ENCODE data around the gene FBXL17. TPM values are rescaled to one million over a fixed set of nuclear protein-coding genes. Genes with fewer than 3 reads are reported as not detected.

FBXL17 gene
- total RNA-seq, 1 experiment from 2014 or later, result 3.5 TPM

DNA sequence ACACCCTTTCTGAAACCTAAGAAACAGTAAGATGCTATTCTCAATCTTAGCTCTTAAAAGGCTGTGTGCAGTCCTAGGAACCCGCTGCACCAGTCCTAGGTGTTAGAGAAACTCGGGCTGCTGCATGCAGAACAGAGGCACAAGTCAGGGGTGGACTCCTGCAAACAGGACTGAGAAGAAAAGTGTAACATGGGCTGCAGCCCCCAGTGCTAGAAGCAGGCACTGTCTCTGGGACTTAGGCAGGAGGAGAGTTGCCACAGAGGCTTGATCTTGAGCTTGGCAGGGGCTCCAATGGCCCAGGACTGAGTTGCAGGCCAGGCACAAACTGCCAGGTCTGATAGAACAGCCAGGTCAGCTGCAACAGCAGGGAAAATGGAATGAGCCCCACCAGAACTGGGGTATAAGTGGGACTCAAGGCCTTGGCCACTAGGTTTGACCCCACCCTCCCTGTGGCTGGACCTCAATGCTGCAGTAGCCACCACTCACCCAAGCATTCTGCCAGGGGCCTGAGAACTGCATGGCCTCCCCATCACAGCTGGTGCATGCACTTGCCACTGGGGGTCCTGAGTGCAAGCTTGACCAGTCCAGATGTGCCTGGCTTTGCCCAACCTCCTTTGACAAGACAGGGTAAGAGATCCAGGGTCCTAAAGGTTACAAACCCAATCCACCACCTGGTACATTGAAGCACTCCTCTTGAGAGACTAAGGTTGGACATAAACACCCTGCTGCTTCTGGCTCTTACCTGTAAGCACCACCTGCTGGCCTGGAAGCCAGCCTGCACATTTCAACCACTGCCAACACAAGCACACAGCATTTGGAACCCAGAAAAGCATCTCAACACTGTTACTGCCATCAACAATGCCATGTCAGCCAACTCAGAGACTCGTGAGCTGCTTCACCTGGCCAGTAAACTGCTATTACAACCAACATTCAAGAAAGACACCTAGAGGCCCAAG, 103.3 kb downstream of the FBXL17 start:
- Mint-ChIP-seq H3K27me3 (ENCODE audit: low read depth) (no peaks in the 10 kb centered on the region; the same call in 1 of the 2 replicates), H3K4me1 (peaks cover 13% of the 10 kb centered on the region), H3K36me3 (no peaks in the 10 kb centered on the region), H3K9me3 (peaks cover 3% of the 10 kb centered on the region), H3K4me3 (no peak overlapping the region), H3K27ac (no peak overlapping the region)
- TF ChIP-seq, protein P1, sequence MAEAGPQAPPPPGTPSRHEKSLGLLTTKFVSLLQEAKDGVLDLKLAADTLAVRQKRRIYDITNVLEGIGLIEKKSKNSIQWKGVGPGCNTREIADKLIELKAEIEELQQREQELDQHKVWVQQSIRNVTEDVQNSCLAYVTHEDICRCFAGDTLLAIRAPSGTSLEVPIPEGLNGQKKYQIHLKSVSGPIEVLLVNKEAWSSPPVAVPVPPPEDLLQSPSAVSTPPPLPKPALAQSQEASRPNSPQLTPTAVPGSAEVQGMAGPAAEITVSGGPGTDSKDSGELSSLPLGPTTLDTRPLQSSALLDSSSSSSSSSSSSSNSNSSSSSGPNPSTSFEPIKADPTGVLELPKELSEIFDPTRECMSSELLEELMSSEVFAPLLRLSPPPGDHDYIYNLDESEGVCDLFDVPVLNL (CRISPR knock-in tag; IDR thresholded peaks at IDR 0.05; ENCODE audit: borderline replicate concordance, low read depth), result no peak
- peak; percentile 89 for ATAC-seq
- peak; percentile 17 for DNase-seq (ENCODE audit: low spot score)
- CTCF ChIA-PET, result interaction anchor here (2.1 kb wide), 1 partner anchor 18 kb away, joined by 7 read pairs; no protein-coding TSS in a partner anchor
- POLR2A ChIA-PET, result no interaction called here

DNA sequence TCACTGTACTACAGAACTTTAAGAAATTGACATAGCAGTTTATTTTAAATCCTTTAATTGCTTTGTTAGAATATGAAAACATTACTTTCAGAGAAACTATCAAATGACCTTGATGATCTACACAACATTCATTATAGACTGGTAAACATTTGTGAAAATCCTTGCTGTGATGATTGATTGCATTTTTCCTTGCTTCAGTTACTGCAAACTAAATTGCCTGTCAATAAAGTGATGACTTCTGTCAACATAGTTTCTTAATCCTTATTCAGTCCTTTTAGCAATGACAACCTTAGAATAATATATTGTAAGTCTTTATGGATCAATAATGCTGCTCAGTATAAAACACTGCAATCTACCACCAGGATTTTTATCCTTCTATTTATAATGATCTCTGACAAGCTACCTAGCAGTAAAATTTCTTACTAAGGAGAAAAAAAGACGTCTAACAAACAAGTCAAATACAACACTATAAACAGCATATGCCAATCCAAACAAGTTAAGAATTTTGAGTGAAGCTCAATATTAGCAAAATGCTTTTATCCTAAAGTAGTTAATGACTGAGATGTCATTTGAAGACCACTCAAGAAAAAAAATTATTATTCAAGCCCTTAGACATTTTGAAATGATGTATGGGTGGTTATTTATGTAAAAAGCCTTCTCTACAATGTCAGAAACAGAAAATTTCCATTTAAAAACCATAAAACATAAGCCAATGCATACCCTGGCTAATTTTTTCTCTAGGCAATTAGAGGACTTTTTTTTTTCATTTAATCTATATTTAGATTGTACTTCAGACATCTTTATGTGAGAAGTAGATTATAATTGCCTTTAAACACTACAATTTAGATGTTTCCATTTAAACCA, 105.5 kb downstream of the FBXL17 start:
- H3K4me1 Mint-ChIP-seq, result peaks cover 13% of the 10 kb centered on the region
- ATAC-seq, result no peak

More for the DNA sequence above, 105.5 kb downstream of the FBXL17 start:
- Mint-ChIP-seq H3K27me3 (ENCODE audit: low read depth) (no peaks in the 10 kb centered on the region; the same call in 1 of the 2 replicates), H3K36me3 (no peaks in the 10 kb centered on the region), H3K4me3 (no peak overlapping the region), H3K9me3 (peaks cover 3% of the 10 kb centered on the region), H3K27ac (no peak overlapping the region)
- POLR2A ChIA-PET, result no interaction called here
- TF ChIP-seq, protein P1 (CRISPR knock-in tag; IDR thresholded peaks at IDR 0.05; ENCODE audit: borderline replicate concordance, low read depth), result no peak
- no peak for TF ChIP-seq CREB1 (CRISPR knock-in tag; IDR thresholded peaks at IDR 0.05)
- TF ChIP-seq ZNF671 (CRISPR knock-in tag; IDR thresholded peaks at IDR 0.05), result no peak
- no peak for TF ChIP-seq ZNF232 (CRISPR knock-in tag; IDR thresholded peaks at IDR 0.05)
- no peak for TF ChIP-seq SP1 (CRISPR knock-in tag; conservative IDR thresholded peaks at IDR 0.05)
- TF ChIP-seq, protein P2, sequence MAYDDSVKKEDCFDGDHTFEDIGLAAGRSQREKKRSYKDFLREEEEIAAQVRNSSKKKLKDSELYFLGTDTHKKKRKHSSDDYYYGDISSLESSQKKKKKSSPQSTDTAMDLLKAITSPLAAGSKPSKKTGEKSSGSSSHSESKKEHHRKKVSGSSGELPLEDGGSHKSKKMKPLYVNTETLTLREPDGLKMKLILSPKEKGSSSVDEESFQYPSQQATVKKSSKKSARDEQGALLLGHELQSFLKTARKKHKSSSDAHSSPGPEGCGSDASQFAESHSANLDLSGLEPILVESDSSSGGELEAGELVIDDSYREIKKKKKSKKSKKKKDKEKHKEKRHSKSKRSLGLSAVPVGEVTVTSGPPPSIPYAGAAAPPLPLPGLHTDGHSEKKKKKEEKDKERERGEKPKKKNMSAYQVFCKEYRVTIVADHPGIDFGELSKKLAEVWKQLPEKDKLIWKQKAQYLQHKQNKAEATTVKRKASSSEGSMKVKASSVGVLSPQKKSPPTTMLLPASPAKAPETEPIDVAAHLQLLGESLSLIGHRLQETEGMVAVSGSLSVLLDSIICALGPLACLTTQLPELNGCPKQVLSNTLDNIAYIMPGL (CRISPR knock-in tag; IDR thresholded peaks at IDR 0.05), result no peak
- TF ChIP-seq IRF2 (CRISPR knock-in tag; IDR thresholded peaks at IDR 0.05; ENCODE audit: borderline replicate concordance, low read depth), result no peak
- TF ChIP-seq, protein P3, sequence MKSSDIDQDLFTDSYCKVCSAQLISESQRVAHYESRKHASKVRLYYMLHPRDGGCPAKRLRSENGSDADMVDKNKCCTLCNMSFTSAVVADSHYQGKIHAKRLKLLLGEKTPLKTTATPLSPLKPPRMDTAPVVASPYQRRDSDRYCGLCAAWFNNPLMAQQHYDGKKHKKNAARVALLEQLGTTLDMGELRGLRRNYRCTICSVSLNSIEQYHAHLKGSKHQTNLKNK (CRISPR knock-in tag; IDR thresholded peaks at IDR 0.05), result no peak
- TF ChIP-seq, protein P4, sequence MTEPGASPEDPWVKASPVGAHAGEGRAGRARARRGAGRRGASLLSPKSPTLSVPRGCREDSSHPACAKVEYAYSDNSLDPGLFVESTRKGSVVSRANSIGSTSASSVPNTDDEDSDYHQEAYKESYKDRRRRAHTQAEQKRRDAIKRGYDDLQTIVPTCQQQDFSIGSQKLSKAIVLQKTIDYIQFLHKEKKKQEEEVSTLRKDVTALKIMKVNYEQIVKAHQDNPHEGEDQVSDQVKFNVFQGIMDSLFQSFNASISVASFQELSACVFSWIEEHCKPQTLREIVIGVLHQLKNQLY (CRISPR knock-in tag; IDR thresholded peaks at IDR 0.05), result no peak
- TF ChIP-seq, protein P5, sequence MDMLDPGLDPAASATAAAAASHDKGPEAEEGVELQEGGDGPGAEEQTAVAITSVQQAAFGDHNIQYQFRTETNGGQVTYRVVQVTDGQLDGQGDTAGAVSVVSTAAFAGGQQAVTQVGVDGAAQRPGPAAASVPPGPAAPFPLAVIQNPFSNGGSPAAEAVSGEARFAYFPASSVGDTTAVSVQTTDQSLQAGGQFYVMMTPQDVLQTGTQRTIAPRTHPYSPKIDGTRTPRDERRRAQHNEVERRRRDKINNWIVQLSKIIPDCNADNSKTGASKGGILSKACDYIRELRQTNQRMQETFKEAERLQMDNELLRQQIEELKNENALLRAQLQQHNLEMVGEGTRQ (CRISPR knock-in tag; IDR thresholded peaks at IDR 0.05), result no peak
- TF ChIP-seq, protein P6, sequence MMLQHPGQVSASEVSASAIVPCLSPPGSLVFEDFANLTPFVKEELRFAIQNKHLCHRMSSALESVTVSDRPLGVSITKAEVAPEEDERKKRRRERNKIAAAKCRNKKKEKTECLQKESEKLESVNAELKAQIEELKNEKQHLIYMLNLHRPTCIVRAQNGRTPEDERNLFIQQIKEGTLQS (CRISPR knock-in tag; conservative IDR thresholded peaks at IDR 0.05), result no peak
- TF ChIP-seq, protein P7, sequence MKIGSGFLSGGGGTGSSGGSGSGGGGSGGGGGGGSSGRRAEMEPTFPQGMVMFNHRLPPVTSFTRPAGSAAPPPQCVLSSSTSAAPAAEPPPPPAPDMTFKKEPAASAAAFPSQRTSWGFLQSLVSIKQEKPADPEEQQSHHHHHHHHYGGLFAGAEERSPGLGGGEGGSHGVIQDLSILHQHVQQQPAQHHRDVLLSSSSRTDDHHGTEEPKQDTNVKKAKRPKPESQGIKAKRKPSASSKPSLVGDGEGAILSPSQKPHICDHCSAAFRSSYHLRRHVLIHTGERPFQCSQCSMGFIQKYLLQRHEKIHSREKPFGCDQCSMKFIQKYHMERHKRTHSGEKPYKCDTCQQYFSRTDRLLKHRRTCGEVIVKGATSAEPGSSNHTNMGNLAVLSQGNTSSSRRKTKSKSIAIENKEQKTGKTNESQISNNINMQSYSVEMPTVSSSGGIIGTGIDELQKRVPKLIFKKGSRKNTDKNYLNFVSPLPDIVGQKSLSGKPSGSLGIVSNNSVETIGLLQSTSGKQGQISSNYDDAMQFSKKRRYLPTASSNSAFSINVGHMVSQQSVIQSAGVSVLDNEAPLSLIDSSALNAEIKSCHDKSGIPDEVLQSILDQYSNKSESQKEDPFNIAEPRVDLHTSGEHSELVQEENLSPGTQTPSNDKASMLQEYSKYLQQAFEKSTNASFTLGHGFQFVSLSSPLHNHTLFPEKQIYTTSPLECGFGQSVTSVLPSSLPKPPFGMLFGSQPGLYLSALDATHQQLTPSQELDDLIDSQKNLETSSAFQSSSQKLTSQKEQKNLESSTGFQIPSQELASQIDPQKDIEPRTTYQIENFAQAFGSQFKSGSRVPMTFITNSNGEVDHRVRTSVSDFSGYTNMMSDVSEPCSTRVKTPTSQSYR (CRISPR knock-in tag; IDR thresholded peaks at IDR 0.05), result no peak
- TF ChIP-seq RORB (CRISPR knock-in tag; IDR thresholded peaks at IDR 0.05), result no peak
- no peak for TF ChIP-seq ZNF317 (CRISPR knock-in tag; IDR thresholded peaks at IDR 0.05; ENCODE audit: borderline replicate concordance, low read depth)
- TF ChIP-seq ESRRA (CRISPR knock-in tag; IDR thresholded peaks at IDR 0.05; ENCODE audit: borderline replicate concordance), result no peak
- TF ChIP-seq GTF2I (CRISPR knock-in tag; conservative IDR thresholded peaks at IDR 0.05), result no peak
- no peak for TF ChIP-seq PRRX2 (CRISPR knock-in tag; IDR thresholded peaks at IDR 0.05)
- TF ChIP-seq ZBTB21 (CRISPR knock-in tag; IDR thresholded peaks at IDR 0.05; ENCODE audit: borderline replicate concordance), result no peak
- TF ChIP-seq, protein P8, sequence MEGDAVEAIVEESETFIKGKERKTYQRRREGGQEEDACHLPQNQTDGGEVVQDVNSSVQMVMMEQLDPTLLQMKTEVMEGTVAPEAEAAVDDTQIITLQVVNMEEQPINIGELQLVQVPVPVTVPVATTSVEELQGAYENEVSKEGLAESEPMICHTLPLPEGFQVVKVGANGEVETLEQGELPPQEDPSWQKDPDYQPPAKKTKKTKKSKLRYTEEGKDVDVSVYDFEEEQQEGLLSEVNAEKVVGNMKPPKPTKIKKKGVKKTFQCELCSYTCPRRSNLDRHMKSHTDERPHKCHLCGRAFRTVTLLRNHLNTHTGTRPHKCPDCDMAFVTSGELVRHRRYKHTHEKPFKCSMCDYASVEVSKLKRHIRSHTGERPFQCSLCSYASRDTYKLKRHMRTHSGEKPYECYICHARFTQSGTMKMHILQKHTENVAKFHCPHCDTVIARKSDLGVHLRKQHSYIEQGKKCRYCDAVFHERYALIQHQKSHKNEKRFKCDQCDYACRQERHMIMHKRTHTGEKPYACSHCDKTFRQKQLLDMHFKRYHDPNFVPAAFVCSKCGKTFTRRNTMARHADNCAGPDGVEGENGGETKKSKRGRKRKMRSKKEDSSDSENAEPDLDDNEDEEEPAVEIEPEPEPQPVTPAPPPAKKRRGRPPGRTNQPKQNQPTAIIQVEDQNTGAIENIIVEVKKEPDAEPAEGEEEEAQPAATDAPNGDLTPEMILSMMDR (IDR thresholded peaks at IDR 0.05), result no peak
- no peak for DNase-seq (ENCODE audit: low spot score)
- CTCF ChIA-PET, result interaction anchor here (2.8 kb wide), 1 partner anchor 16 kb away, joined by 8 read pairs; no protein-coding TSS in a partner anchor

Measured in WTC11 (cell line).